ENCODE data around the gene CMTM5. TPM values are rescaled to one million over a fixed set of nuclear protein-coding genes. Genes with fewer than 3 reads are reported as not detected.

Gene CMTM5
- total RNA-seq, 4 donors from 2014 or later, result 0.64 to 1.1 TPM; not detected in 2

DNA sequence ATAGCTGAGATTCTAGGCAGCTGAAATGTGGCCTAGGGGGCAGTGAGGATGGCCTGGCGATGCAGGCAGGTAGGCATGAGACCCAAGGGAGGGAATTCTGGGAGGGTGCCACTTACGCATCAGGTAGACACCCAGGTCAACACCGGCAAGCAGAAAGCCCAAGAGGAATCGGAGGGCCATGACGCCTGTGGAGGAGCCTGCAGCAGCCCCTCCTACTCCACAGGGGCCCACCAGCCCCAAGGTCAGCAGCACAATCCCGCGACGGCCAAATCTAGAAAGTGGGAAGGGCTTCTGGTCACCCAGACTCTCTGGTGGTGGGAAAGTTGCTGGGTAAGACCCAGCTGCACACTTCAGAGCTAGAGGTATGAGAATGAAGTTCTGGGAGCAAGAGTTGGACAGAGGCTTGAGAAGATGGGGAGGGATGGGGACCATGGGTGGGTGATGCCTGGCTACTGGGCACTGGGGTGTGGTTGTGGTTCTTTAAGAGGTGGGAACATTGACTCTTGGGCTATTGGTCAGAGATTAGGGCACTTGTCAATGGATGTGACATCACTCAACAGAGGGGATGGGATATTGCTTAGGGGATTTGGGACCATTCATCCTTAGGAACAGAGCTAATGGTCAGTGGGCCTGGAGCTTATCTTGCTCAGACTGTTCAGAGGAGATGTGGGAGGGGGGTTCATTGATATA lies 27.5 kb upstream of the CMTM5 start:
- Histone ChIP-seq H3K4me1 (peaks cover 6 to 17% (median 13%) of the 10 kb centered on the region in 4 donors), H3K36me3 (no peaks in the 10 kb centered on the region), H3K27me3 (peaks cover 35% of the 10 kb centered on the region), H3K4me3 (no peak overlapping the region), H3K27ac (no peak overlapping the region), H3K9me3 (no peaks in the 10 kb centered on the region)
- in situ Hi-C loops (cut with MboI; ENCODE audit: low pct_ligation_motif_present in 1 of 4, low pct_unique_long_range_greater_than_20kb in 1 of 4, low sequenced_read_pairs in 3 of 4), result loop anchor here in 2 of 4 donors (25.0 kb wide), 1 partner anchor 213 kb away; the partner anchor contains the start of genes AP1G2 (in 2 of the 2), THTPA (in 2 of the 2) and ZFHX2 (in 2 of the 2)
- intact Hi-C loops (cut with DNase I; ENCODE audit: low total_unique reads), result no loop called here
- DNase-seq, result no peak
- TF ChIP-seq EP300 (IDR thresholded peaks at IDR 0.05; ENCODE audit: low read depth) (no peak), POLR2AphosphoS5 (IDR thresholded peaks at IDR 0.05) (no peak), POLR2A (IDR thresholded peaks at IDR 0.05) (no peak)
- TF ChIP-seq, protein P1, sequence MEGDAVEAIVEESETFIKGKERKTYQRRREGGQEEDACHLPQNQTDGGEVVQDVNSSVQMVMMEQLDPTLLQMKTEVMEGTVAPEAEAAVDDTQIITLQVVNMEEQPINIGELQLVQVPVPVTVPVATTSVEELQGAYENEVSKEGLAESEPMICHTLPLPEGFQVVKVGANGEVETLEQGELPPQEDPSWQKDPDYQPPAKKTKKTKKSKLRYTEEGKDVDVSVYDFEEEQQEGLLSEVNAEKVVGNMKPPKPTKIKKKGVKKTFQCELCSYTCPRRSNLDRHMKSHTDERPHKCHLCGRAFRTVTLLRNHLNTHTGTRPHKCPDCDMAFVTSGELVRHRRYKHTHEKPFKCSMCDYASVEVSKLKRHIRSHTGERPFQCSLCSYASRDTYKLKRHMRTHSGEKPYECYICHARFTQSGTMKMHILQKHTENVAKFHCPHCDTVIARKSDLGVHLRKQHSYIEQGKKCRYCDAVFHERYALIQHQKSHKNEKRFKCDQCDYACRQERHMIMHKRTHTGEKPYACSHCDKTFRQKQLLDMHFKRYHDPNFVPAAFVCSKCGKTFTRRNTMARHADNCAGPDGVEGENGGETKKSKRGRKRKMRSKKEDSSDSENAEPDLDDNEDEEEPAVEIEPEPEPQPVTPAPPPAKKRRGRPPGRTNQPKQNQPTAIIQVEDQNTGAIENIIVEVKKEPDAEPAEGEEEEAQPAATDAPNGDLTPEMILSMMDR (IDR thresholded peaks at IDR 0.05), result no peak
- 80 to 94% methylated on average over 2 to 8 of the region's 8 CpGs for WGBS, 2 donors (ENCODE audit: low coverage in 1 of 2)

GRCh38 chr14:23351681-23352505 lies 25.0 kb upstream of the CMTM5 start:
- H3K9me3 ChIP-seq, result no peaks in the 10 kb centered on the region
- peaks cover 36% of the 10 kb centered on the region for H3K27me3 ChIP-seq
- TF ChIP-seq POLR2A (IDR thresholded peaks at IDR 0.05), result no peak
- TF ChIP-seq, protein P1 (IDR thresholded peaks at IDR 0.05), result no peak
- TF ChIP-seq POLR2AphosphoS5 (IDR thresholded peaks at IDR 0.05), result no peak
- no peak for TF ChIP-seq EP300 (IDR thresholded peaks at IDR 0.05; ENCODE audit: low read depth)
- intact Hi-C loops (cut with DNase I; ENCODE audit: low total_unique reads) (no loop called here), in situ Hi-C loops (cut with MboI; ENCODE audit: low pct_ligation_motif_present in 1 of 4, low pct_unique_long_range_greater_than_20kb in 1 of 4, low sequenced_read_pairs in 3 of 4) (no loop called here)
- H3K4me1 ChIP-seq, result peaks cover 6 to 17% (median 13%) of the 10 kb centered on the region in 4 donors
- peak overlapping the region; percentile 38 to 65 (median 45) for H3K4me3 ChIP-seq
- 9% methylated on average over 51 of the region's 61 CpGs; no CpG with 5 or more reads in 1 of the 2 donors for WGBS, 2 donors (ENCODE audit: low coverage in 1 of 2)
- no peaks in the 10 kb centered on the region for H3K36me3 ChIP-seq
- DNase-seq, result no peak
- H3K27ac ChIP-seq, result peak overlapping the region; percentile 52 to 77 (median 74)

- 3 to 33% methylated on average over 1 to 32 of the region's 42 CpGs for WGBS, 2 donors (ENCODE audit: low coverage in 1 of 2)
- Histone ChIP-seq H3K4me1 (peaks cover 6 to 17% (median 13%) of the 10 kb centered on the region in 4 donors), H3K36me3 (no peaks in the 10 kb centered on the region), H3K9me3 (no peaks in the 10 kb centered on the region), H3K27me3 (peaks cover 36% of the 10 kb centered on the region), H3K27ac (peak within 1 kb of the TSS; percentile 52 to 77 (median 74)), H3K4me3 (peak within 1 kb of the TSS; percentile 38 to 65 (median 45))
- in situ Hi-C loops (cut with MboI; ENCODE audit: low pct_ligation_motif_present in 1 of 4, low pct_unique_long_range_greater_than_20kb in 1 of 4, low sequenced_read_pairs in 3 of 4) (no loop called here), intact Hi-C loops (cut with DNase I; ENCODE audit: low total_unique reads) (no loop called here)
- peak; percentile 69 for DNase-seq
- TF ChIP-seq EP300 (IDR thresholded peaks at IDR 0.05; ENCODE audit: low read depth), result no peak
- peak; percentile 70 to 93 (median 74) for TF ChIP-seq POLR2AphosphoS5 (IDR thresholded peaks at IDR 0.05)
- TF ChIP-seq POLR2A (IDR thresholded peaks at IDR 0.05), result peak; percentile 37
- TF ChIP-seq, protein P1 (IDR thresholded peaks at IDR 0.05), result peak in 1 of 5 experiments; percentile 16
Measured at GRCh38 chr14:23352506-23353432, 24.1 kb upstream of the CMTM5 start, which contains the start of gene SLC22A17. SLC22A17 (minus strand) TSS chr14:23352887.

All from transverse colon (tissue), 4 donors.